PC-3 (cell line): Measurements from ENCODE around the gene IKBIP. TPM values are rescaled to one million over a fixed set of nuclear protein-coding genes. Genes with fewer than 3 reads are reported as not detected.

Experiments used
- ATAC-seq: fragments of 200-7000 bp; cut with Tn5 transposase; 2 replicates; pipeline ENCODE4 v1.9.1; 2020; ENCODE audit warnings: mild to moderate bottlenecking, moderate library complexity
- BruUV-seq: library from RNA; stranded (reverse); fragments of 400-500 nt; replicated peaks from 2 replicates; lab custom pipeline; 2021; lab: Mats Ljungman, UMichigan
- CTCF ChIA-PET: fragments of 300-600 bp; sonication (Branson Sonifier 250); formaldehyde crosslinking; loops from one replicate; lab custom pipeline; 2022; ENCODE audit warnings: antibody characterized with exemption; lab: Charles Lee
- POLR2A ChIA-PET: fragments of 300-600 bp; sonication (Branson Sonifier 250); formaldehyde crosslinking; loops from one replicate; lab custom pipeline; 2022; ENCODE audit warnings: antibody characterized with exemption; ENCODE audit not compliant: unreplicated experiment; lab: Charles Lee
- DNase-seq: peaks from one replicate; pipeline ENCODE4 v3.0.0-alpha.2; 2015
- H2AFZ ChIP-seq: fragments of 300-600 bp; sonication (generic); 2 replicates; pipeline ENCODE4 v1.6.0; 2016; ENCODE audit warnings: antibody characterized with exemption, low read length
- H3F3A ChIP-seq: fragments of 300-600 bp; sonication (generic); one replicate; pipeline ENCODE4 v1.6.0; 2017; ENCODE audit warnings: antibody characterized with exemption, low read length, control low read depth, mild to moderate bottlenecking; ENCODE audit not compliant: unreplicated experiment
- H3K27ac ChIP-seq: fragments of 300-600 bp; sonication (generic); 2 replicates; pipeline ENCODE4 v1.5.1; 2016; ENCODE audit warnings: mild to moderate bottlenecking, low read length
- H3K27me3 ChIP-seq: fragments of 300-600 bp; sonication (generic); 2 replicates; pipeline ENCODE4 v1.6.1; 2016; ENCODE audit warnings: low read length, mixed read lengths
- H3K36me3 ChIP-seq: fragments of 300-600 bp; sonication (generic); 2 replicates; pipeline ENCODE4 v1.6.1; 2016; ENCODE audit warnings: low read depth, mixed run types, low read length, mixed read lengths
- H3K4me1 ChIP-seq: fragments of 300-600 bp; sonication (generic); 2 replicates; pipeline ENCODE4 v1.5.1; 2016; ENCODE audit warnings: low read length; ENCODE audit not compliant: insufficient read depth
- H3K4me2 ChIP-seq: fragments of 300-600 bp; sonication (generic); 2 replicates; pipeline ENCODE4 v1.6.0; 2016; ENCODE audit warnings: low read length
- H3K4me3 ChIP-seq: fragments of 300-600 bp; sonication (generic); 2 replicates; pipeline ENCODE4 v1.5.1; 2016; ENCODE audit warnings: mild to moderate bottlenecking, low read length, mixed read lengths
- H3K79me2 ChIP-seq: fragments of 300-600 bp; sonication (generic); 2 replicates; pipeline ENCODE4 v1.6.1; 2017; ENCODE audit warnings: low read length, mixed read lengths
- H3K9ac ChIP-seq: fragments of 300-600 bp; sonication (generic); 2 replicates; pipeline ENCODE4 v1.6.0; 2016; ENCODE audit warnings: mild to moderate bottlenecking, low read length
- H3K9me2 ChIP-seq: fragments of 300-600 bp; sonication (generic); replicated peaks from 2 replicates; pipeline ENCODE4 v1.6.1; 2016; ENCODE audit warnings: mixed run types, low read length, mixed read lengths
- H3K9me3 ChIP-seq: fragments of 300-600 bp; sonication (generic); 2 replicates; pipeline ENCODE4 v1.6.1; 2016; ENCODE audit warnings: low read length, mixed read lengths
- H4K20me1 ChIP-seq: fragments of 300-600 bp; sonication (generic); 2 replicates; pipeline ENCODE4 v1.6.1; 2016; ENCODE audit warnings: low read length, mixed read lengths
- EZH2 ChIP-seq: fragments of 300-600 bp; sonication (generic); IDR thresholded peaks from one replicate; pipeline ENCODE4 v1.6.1; 2017; ENCODE audit warnings: antibody characterized with exemption, mild to moderate bottlenecking, low read length; ENCODE audit not compliant: unreplicated experiment
- EZH2phosphoT487 ChIP-seq: fragments of 300-600 bp; sonication (generic); IDR thresholded peaks from 2 replicates; pipeline ENCODE4 v1.6.1; 2018; ENCODE audit warnings: mild to moderate bottlenecking, antibody characterized with exemption, low read length, borderline replicate concordance
- intact Hi-C: fragments of 100-400 bp; cut with micrococcal nuclease; formaldehyde crosslinking; loops from 2 replicates; pipeline ENCODE4 v1.9.0; 2023
- total RNA-seq: library from RNA; depleted of rRNA; stranded (reverse); fragments of >200 nt; gene quantifications from 2 replicates; pipeline ENCODE4 v1.2.3, GENCODE V29; 2014
- TF ChIP-seq, protein P1 (sequence below): fragments of 300-600 bp; sonication (generic); conservative IDR thresholded peaks from 2 replicates; pipeline ENCODE4 v1.5.1; 2017; ENCODE audit warnings: antibody characterized with exemption, low read depth, mild to moderate bottlenecking, low read length

IKBIP gene
- total RNA-seq, 1 experiment from 2014 or later = 11.1 TPM

DNA sequence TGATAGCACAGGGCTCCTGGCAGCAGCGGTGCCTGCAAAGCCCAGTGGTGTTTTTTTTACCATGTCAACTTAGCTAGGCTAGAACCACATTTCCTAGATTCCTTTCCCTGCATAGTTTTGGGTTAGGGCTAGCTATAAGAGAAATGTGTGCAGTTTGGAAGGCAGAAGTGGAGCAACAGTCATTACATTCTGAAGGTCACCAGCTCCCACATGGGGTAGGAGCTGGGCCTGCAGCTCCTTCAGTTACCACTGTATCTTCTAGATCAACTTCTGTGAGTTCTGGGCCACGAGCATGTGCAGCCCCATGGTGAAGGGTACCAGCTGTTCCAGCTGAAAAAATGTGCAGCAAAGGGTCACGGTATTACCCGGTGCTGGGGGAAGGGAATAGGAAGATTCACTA is 53.4 kb downstream of the IKBIP start:
- no peak overlapping the region for H3K4me2 ChIP-seq
- BruUV-seq = no TSS peak
- H3K9me2 ChIP-seq = no peaks in the 10 kb centered on the region
- no peaks in the 10 kb centered on the region for H3K9me3 ChIP-seq
- H3K4me3 ChIP-seq = no peak overlapping the region
- intact Hi-C loops = no loop called here
- DNase-seq (no peak), ATAC-seq (no peak)
- no peak overlapping the region for H3K9ac ChIP-seq
- TF ChIP-seq EZH2phosphoT487 (no peak), EZH2 (no peak)
- no peaks in the 10 kb centered on the region for H3F3A ChIP-seq
- peaks cover 20% of the 10 kb centered on the region for H3K36me3 ChIP-seq
- H3K27me3 ChIP-seq = no peaks in the 10 kb centered on the region
- peaks cover 12% of the 10 kb centered on the region for H3K4me1 ChIP-seq
- ChIA-PET POLR2A (no interaction called here), CTCF (interaction anchor here (0.7 to 1.4 kb wide), 2 partner anchors 24 to 174 kb away, joined by 3 to 5 read pairs; no protein-coding TSS in a partner anchor)
- no peak overlapping the region for H2AFZ ChIP-seq
- peaks cover 23% of the 10 kb centered on the region for H4K20me1 ChIP-seq
- H3K79me2 ChIP-seq = peaks cover 33% of the 10 kb centered on the region
- no peak overlapping the region for H3K27ac ChIP-seq

DNA sequence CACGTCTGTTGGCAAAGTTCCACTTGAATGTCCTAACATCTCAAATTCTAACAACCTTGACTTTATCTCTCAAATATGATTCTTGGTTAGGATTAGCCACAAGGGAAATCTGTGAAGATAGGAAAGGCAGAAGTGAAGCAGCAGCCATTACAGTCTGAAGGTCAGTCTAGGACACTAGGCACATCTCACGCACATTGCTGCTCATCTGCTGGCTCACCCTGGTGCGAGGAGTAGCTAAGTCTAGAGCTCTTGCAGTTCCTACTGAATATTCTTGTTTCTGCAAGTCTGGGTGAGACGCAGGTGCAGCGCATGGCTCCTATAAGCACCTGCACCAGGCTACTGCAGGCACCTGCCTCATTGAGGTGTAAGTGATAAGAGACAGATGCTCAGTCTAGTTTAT is 57.5 kb downstream of the IKBIP start:
- H3K79me2 ChIP-seq = no peaks in the 10 kb centered on the region
- H3F3A ChIP-seq = no peaks in the 10 kb centered on the region
- H3K36me3 ChIP-seq = no peaks in the 10 kb centered on the region
- intact Hi-C loops = no loop called here
- no TSS peak for BruUV-seq
- H3K4me1 ChIP-seq = 0 out of 2 replicates have a peak, but pooled peaks cover 3% of the 10 kb centered on the region
- no peak for ATAC-seq
- DNase-seq = no peak
- no peak overlapping the region for H2AFZ ChIP-seq
- H3K9me3 ChIP-seq = no peaks in the 10 kb centered on the region
- no peaks in the 10 kb centered on the region for H3K27me3 ChIP-seq
- TF ChIP-seq, protein P1, sequence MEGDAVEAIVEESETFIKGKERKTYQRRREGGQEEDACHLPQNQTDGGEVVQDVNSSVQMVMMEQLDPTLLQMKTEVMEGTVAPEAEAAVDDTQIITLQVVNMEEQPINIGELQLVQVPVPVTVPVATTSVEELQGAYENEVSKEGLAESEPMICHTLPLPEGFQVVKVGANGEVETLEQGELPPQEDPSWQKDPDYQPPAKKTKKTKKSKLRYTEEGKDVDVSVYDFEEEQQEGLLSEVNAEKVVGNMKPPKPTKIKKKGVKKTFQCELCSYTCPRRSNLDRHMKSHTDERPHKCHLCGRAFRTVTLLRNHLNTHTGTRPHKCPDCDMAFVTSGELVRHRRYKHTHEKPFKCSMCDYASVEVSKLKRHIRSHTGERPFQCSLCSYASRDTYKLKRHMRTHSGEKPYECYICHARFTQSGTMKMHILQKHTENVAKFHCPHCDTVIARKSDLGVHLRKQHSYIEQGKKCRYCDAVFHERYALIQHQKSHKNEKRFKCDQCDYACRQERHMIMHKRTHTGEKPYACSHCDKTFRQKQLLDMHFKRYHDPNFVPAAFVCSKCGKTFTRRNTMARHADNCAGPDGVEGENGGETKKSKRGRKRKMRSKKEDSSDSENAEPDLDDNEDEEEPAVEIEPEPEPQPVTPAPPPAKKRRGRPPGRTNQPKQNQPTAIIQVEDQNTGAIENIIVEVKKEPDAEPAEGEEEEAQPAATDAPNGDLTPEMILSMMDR = no peak
- H3K27ac ChIP-seq = no peak overlapping the region
- CTCF ChIA-PET = no interaction called here
- H3K4me2 ChIP-seq = no peak overlapping the region
- H3K9me2 ChIP-seq = no peaks in the 10 kb centered on the region
- H4K20me1 ChIP-seq = no peaks in the 10 kb centered on the region
- POLR2A ChIA-PET = no interaction called here
- H3K9ac ChIP-seq = no peak overlapping the region
- H3K4me3 ChIP-seq = no peak overlapping the region

DNA sequence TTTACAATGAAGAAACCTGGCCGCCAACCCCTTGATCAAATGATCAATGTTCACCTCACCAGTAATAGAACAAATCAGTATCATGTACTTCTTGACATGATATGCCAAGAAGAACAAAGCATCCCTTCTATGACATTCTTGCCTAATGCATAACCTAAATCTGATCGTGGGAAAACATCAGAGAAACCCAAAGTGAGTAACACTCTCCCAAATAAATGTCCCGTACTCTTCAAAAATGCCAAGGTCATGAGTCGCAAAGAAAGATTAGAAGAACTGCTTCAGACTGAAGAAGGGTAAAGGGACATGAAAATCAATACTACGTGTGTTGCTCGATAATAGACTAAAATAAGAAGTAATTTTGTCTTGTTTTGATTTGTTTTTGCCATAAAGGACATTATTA is 62.5 kb downstream of the IKBIP start:
- Histone ChIP-seq H3K4me1 (0 out of 2 replicates have a peak, but pooled peaks cover 6% of the 10 kb centered on the region), H3K36me3 (no peaks in the 10 kb centered on the region), H3K27ac (no peak overlapping the region), H3K4me2 (no peak overlapping the region; the same call in 1 of the 2 replicates), H3F3A (no peaks in the 10 kb centered on the region), H4K20me1 (no peaks in the 10 kb centered on the region), H3K9me2 (no peaks in the 10 kb centered on the region), H3K4me3 (no peak overlapping the region), H3K9ac (no peak overlapping the region), H3K9me3 (no peaks in the 10 kb centered on the region), H3K79me2 (no peaks in the 10 kb centered on the region), H2AFZ (no peak overlapping the region), H3K27me3 (no peaks in the 10 kb centered on the region)
- ATAC-seq (peak; percentile 40; the same call in 1 of the 2 replicates), DNase-seq (peak; percentile 70)
- TF ChIP-seq, protein P1 = no peak
- TF ChIP-seq EZH2 (no peak), EZH2phosphoT487 (no peak)
- intact Hi-C loops = no loop called here
- ChIA-PET POLR2A (no interaction called here), CTCF (no interaction called here)
- no TSS peak for BruUV-seq
